ENCODE data around the gene ABHD3. TPM values are rescaled to one million over a fixed set of nuclear protein-coding genes. Genes with fewer than 3 reads are reported as not detected.

Gene ABHD3
- total RNA-seq, 1 donor from 2014 or later: 21.1 TPM

DNA sequence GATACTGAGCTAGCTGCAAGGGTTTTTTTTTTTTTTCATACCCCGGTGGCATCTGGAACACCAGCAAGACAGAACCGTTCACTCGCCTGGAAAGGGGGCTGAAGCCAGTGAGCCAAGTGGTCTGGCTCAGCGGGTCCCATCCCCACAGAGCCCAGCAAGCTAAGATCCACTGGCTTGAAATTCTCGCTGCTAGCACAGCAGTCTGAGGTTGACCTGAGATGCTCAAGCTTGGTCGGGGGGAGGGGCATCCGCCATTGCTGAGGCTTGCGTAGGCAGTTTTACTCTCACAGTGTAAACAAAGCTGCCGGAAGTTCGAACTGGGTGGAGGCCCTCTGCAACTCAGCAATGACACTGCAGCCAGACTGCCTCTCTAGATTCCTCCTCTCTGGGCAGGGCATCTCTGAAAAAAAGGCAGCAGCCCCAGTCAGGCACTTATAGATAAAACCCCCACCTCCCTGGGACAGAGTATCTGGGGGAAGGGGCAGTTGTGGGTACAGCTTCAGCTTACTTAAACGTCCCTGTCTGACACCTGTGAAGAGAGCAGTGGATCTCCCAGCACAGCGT lies 31.0 kb upstream of the ABHD3 start:
- peak; percentile 42 for DNase-seq (ENCODE audit: low read depth, low spot score)
- no peak for TF ChIP-seq CTCF (conservative IDR thresholded peaks at IDR 0.05)
- Mint-ChIP-seq H3K27me3 (ENCODE audit: low read depth) (no peaks in the 10 kb centered on the region), H3K27ac (ENCODE audit: unreplicated experiment) (peak overlapping the region; percentile 83), H3K36me3 (ENCODE audit: low read depth) (peaks cover 10% of the 10 kb centered on the region), H3K4me3 (peak overlapping the region; percentile 49), H3K9me3 (peaks cover 13% of the 10 kb centered on the region), H3K4me1 (peaks cover 25% of the 10 kb centered on the region)

GRCh38 chr18:21733011-21733410 lies 28.4 kb upstream of the ABHD3 start:
- peaks cover 10% of the 10 kb centered on the region for H3K36me3 Mint-ChIP-seq (ENCODE audit: low read depth)
- peaks cover 17% of the 10 kb centered on the region for H3K4me1 Mint-ChIP-seq
- no peak for TF ChIP-seq CTCF (conservative IDR thresholded peaks at IDR 0.05)
- no peak overlapping the region for H3K4me3 Mint-ChIP-seq
- H3K27ac Mint-ChIP-seq (ENCODE audit: unreplicated experiment): no peak overlapping the region
- peaks cover 13% of the 10 kb centered on the region for H3K9me3 Mint-ChIP-seq
- no peaks in the 10 kb centered on the region for H3K27me3 Mint-ChIP-seq (ENCODE audit: low read depth)
- DNase-seq (ENCODE audit: low read depth, low spot score): no peak

GRCh38 chr18:21727702-21728101 lies 23.1 kb upstream of the ABHD3 start:
- Mint-ChIP-seq H3K27me3 (ENCODE audit: low read depth) (no peaks in the 10 kb centered on the region), H3K27ac (ENCODE audit: unreplicated experiment) (no peak overlapping the region), H3K4me1 (peaks cover 7% of the 10 kb centered on the region), H3K9me3 (no peaks in the 10 kb centered on the region), H3K4me3 (no peak overlapping the region), H3K36me3 (ENCODE audit: low read depth) (no peaks in the 10 kb centered on the region)
- TF ChIP-seq CTCF (conservative IDR thresholded peaks at IDR 0.05): no peak
- no peak for DNase-seq (ENCODE audit: low read depth, low spot score)

DNA sequence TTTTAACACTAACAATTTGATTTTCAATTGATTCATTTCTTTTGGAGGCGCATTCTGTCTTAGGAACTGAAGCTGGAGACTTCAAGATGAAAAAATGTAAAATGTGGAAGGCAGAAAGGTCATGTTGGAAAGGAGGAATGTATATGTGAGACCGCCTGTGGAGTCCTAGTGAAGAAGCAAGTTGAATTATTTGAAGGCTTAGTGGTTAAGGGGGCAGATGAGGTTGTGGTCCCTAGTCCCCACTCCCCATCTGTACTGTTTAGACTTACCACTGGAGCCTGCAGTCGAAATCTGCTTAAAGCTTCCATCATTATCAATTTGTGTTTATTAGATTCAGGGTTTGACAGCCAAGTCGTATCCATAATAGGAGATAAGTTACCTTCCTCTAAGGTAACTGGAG lies 20.6 kb upstream of the ABHD3 start:
- peaks cover 7% of the 10 kb centered on the region for H3K4me1 Mint-ChIP-seq
- H3K36me3 Mint-ChIP-seq (ENCODE audit: low read depth): no peaks in the 10 kb centered on the region
- no peaks in the 10 kb centered on the region for H3K27me3 Mint-ChIP-seq (ENCODE audit: low read depth)
- no peak for DNase-seq (ENCODE audit: low read depth, low spot score)
- TF ChIP-seq CTCF (conservative IDR thresholded peaks at IDR 0.05): no peak
- H3K27ac Mint-ChIP-seq (ENCODE audit: unreplicated experiment): no peak overlapping the region
- no peak overlapping the region for H3K4me3 Mint-ChIP-seq
- no peaks in the 10 kb centered on the region for H3K9me3 Mint-ChIP-seq

- peaks cover 2% of the 10 kb centered on the region for H3K36me3 Mint-ChIP-seq (ENCODE audit: low read depth)
- H3K9me3 Mint-ChIP-seq: peaks cover 3% of the 10 kb centered on the region
- H3K4me3 Mint-ChIP-seq: no peak overlapping the region
- no peak overlapping the region for H3K27ac Mint-ChIP-seq (ENCODE audit: unreplicated experiment)
- no peak for DNase-seq (ENCODE audit: low read depth, low spot score)
- peaks cover 7% of the 10 kb centered on the region for H3K4me1 Mint-ChIP-seq
- TF ChIP-seq CTCF (conservative IDR thresholded peaks at IDR 0.05): no peak
- H3K27me3 Mint-ChIP-seq (ENCODE audit: low read depth): no peaks in the 10 kb centered on the region
Measured at GRCh38 chr18:21722687-21723086, 18.1 kb upstream of the ABHD3 start.
